Dendritic cell treated with granulocyte-macrophage colony-stimulating factor and Interleukin-4, amounts not matched to agents 40 ng/mL and 50 ng/mL, for 4 days (primary cell): ENCODE data around the gene EI24.
"Not testable (repeated sequence)": the region's sequence is repeated elsewhere in the genome, so short reads cannot be mapped to it uniquely, and the experiment has no call there.

ENCODE experiments used
- H3K27ac Mint-ChIP-seq: one replicate; pipeline ENCODE4 v1.8.0; 2022; ENCODE audit warnings: mild to moderate bottlenecking, mixed read lengths
- H3K27me3 Mint-ChIP-seq: one replicate; pipeline ENCODE4 v1.8.0; 2022; ENCODE audit warnings: mild to moderate bottlenecking, mixed read lengths
- H3K36me3 Mint-ChIP-seq: one replicate; pipeline ENCODE4 v1.8.0; 2022; ENCODE audit warnings: low read depth, mixed read lengths
- H3K4me1 Mint-ChIP-seq: one replicate; pipeline ENCODE4 v1.8.0; 2022; ENCODE audit warnings: low read depth, mixed read lengths
- H3K4me3 Mint-ChIP-seq: one replicate; pipeline ENCODE4 v1.8.0; 2022; ENCODE audit warnings: mild to moderate bottlenecking, moderate library complexity, mixed read lengths
- H3K9me3 Mint-ChIP-seq: one replicate; pipeline ENCODE4 v1.8.0; 2022; ENCODE audit warnings: mixed read lengths
- intact Hi-C: fragments of 100-400 bp; cut with micrococcal nuclease; formaldehyde crosslinking; loops from one replicate; pipeline ENCODE4 v1.15.0; 2022

The EI24 gene

GRCh38 chr11:125561924-125562323, 7.4 kb upstream of the EI24 start:
- Mint-ChIP-seq H3K4me1 (no peaks in the 10 kb centered on the region), H3K27me3 (no peaks in the 10 kb centered on the region), H3K9me3 (no peaks in the 10 kb centered on the region), H3K36me3 (no peaks in the 10 kb centered on the region), H3K27ac (no peak overlapping the region), H3K4me3 (no peak overlapping the region)
- intact Hi-C loops, result loop anchor here (10.0 kb wide), 1 partner anchor 67 kb away; the partner anchor contains the start of gene FEZ1

GRCh38 chr11:125562430-125562829, 6.8 kb upstream of the EI24 start:
- Mint-ChIP-seq H3K4me3 (no peak overlapping the region), H3K27me3 (no peaks in the 10 kb centered on the region), H3K9me3 (no peaks in the 10 kb centered on the region), H3K36me3 (no peaks in the 10 kb centered on the region), H3K4me1 (no peaks in the 10 kb centered on the region), H3K27ac (no peak overlapping the region)
- intact Hi-C loops, result loop anchor here (10.0 kb wide), 1 partner anchor 68 kb away; the partner anchor contains the start of gene FEZ1

- Mint-ChIP-seq H3K27ac (no peak overlapping the region), H3K4me3 (no peak overlapping the region)
These were observed 4.9 kb upstream of the EI24 start for GRCh38 chr11:125564357-125564756.

GRCh38 chr11:125566235-125566634, 3.0 kb upstream of the EI24 start:
- Mint-ChIP-seq H3K36me3 (no peaks in the 10 kb centered on the region), H3K4me3 (no peak overlapping the region), H3K27ac (no peak overlapping the region), H3K4me1 (peaks cover 14% of the 10 kb centered on the region), H3K9me3 (no peaks in the 10 kb centered on the region), H3K27me3 (no peaks in the 10 kb centered on the region)
- intact Hi-C loops, result loop anchor here (10.0 kb wide), 1 partner anchor 71 kb away; the partner anchor contains the start of gene FEZ1

More at GRCh38 chr11:125564357-125564756, 4.9 kb upstream of the EI24 start:
- no peaks in the 10 kb centered on the region for H3K9me3 Mint-ChIP-seq
- no peaks in the 10 kb centered on the region for H3K4me1 Mint-ChIP-seq
- H3K27me3 Mint-ChIP-seq, result no peaks in the 10 kb centered on the region
- H3K36me3 Mint-ChIP-seq, result no peaks in the 10 kb centered on the region
- intact Hi-C loops, result loop anchor here (10.0 kb wide), 1 partner anchor 70 kb away; the partner anchor contains the start of gene FEZ1

GRCh38 chr11:125569915-125570621, 791 bp downstream of the EI24 start:
- intact Hi-C loops, result loop anchor here (1.0 to 10.0 kb wide), 3 partner anchors 22 to 75 kb away; partner anchors contain the start of genes CHEK1, FEZ1 and STT3A
- peaks cover 14% of the 10 kb centered on the region for H3K4me1 Mint-ChIP-seq
- H3K27me3 Mint-ChIP-seq, result no peaks in the 10 kb centered on the region
- H3K27ac Mint-ChIP-seq, result peak overlapping the region; percentile 85
- H3K36me3 Mint-ChIP-seq, result peaks cover 32% of the 10 kb centered on the region
- H3K9me3 Mint-ChIP-seq, result no peaks in the 10 kb centered on the region
- H3K4me3 Mint-ChIP-seq, result peak overlapping the region; percentile 84

GRCh38 chr11:125570952-125571351, 1.7 kb downstream of the EI24 start:
- no peak overlapping the region for H3K4me3 Mint-ChIP-seq
- peaks cover 40% of the 10 kb centered on the region for H3K36me3 Mint-ChIP-seq
- intact Hi-C loops, result no loop called here

GRCh38 chr11:125572916-125573315, 3.6 kb downstream of the EI24 start:
- Mint-ChIP-seq H3K9me3 (no peaks in the 10 kb centered on the region), H3K27me3 (no peaks in the 10 kb centered on the region), H3K4me1 (peaks cover 14% of the 10 kb centered on the region), H3K27ac (no peak overlapping the region), H3K4me3 (no peak overlapping the region), H3K36me3 (peaks cover 56% of the 10 kb centered on the region)
- intact Hi-C loops, result no loop called here

More at GRCh38 chr11:125570952-125571351, 1.7 kb downstream of the EI24 start:
- no peaks in the 10 kb centered on the region for H3K27me3 Mint-ChIP-seq
- H3K9me3 Mint-ChIP-seq, result no peaks in the 10 kb centered on the region
- H3K27ac Mint-ChIP-seq, result no peak overlapping the region
- peaks cover 14% of the 10 kb centered on the region for H3K4me1 Mint-ChIP-seq

GRCh38 chr11:125577181-125577580, 7.9 kb downstream of the EI24 start:
- intact Hi-C loops, H3K27me3 Mint-ChIP-seq, H3K4me3 Mint-ChIP-seq, H3K27ac Mint-ChIP-seq, H3K4me1 Mint-ChIP-seq, H3K9me3 Mint-ChIP-seq: not testable (repeated sequence)
- H3K36me3 Mint-ChIP-seq, result peaks cover 94% of the 10 kb centered on the region

- H3K36me3 Mint-ChIP-seq, result peaks cover 92% of the 10 kb centered on the region
- H3K4me1 Mint-ChIP-seq, result no peaks in the 10 kb centered on the region
- no peaks in the 10 kb centered on the region for H3K9me3 Mint-ChIP-seq
- intact Hi-C loops, result no loop called here
- no peak overlapping the region for H3K4me3 Mint-ChIP-seq
- no peaks in the 10 kb centered on the region for H3K27me3 Mint-ChIP-seq
- no peak overlapping the region for H3K27ac Mint-ChIP-seq
These were observed 9.5 kb downstream of the EI24 start for GRCh38 chr11:125578783-125579182.

GRCh38 chr11:125579811-125580210, 10.5 kb downstream of the EI24 start:
- Mint-ChIP-seq H3K4me3 (no peak overlapping the region), H3K4me1 (no peaks in the 10 kb centered on the region), H3K27me3 (no peaks in the 10 kb centered on the region), H3K9me3 (no peaks in the 10 kb centered on the region), H3K36me3 (peaks cover 92% of the 10 kb centered on the region), H3K27ac (no peak overlapping the region)
- intact Hi-C loops, result no loop called here

- Mint-ChIP-seq H3K9me3 (no peaks in the 10 kb centered on the region), H3K27me3 (no peaks in the 10 kb centered on the region), H3K4me3 (no peak overlapping the region), H3K27ac (no peak overlapping the region), H3K4me1 (no peaks in the 10 kb centered on the region), H3K36me3 (peaks cover 67% of the 10 kb centered on the region)
- intact Hi-C loops, result no loop called here
These were observed 14.2 kb downstream of the EI24 start for GRCh38 chr11:125583496-125583895.

GRCh38 chr11:125585487-125585886, 16.2 kb downstream of the EI24 start:
- no peaks in the 10 kb centered on the region for H3K9me3 Mint-ChIP-seq
- H3K4me3 Mint-ChIP-seq, result no peak overlapping the region
- H3K27ac Mint-ChIP-seq, result peak overlapping the region; percentile 28
- H3K36me3 Mint-ChIP-seq, result peaks cover 47% of the 10 kb centered on the region
- no peaks in the 10 kb centered on the region for H3K27me3 Mint-ChIP-seq
- intact Hi-C loops, result no loop called here
- H3K4me1 Mint-ChIP-seq, result no peaks in the 10 kb centered on the region

- Mint-ChIP-seq H3K27me3 (no peaks in the 10 kb centered on the region), H3K27ac (no peak overlapping the region), H3K9me3 (no peaks in the 10 kb centered on the region), H3K36me3 (peaks cover 39% of the 10 kb centered on the region), H3K4me3 (no peak overlapping the region), H3K4me1 (peaks cover 6% of the 10 kb centered on the region)
- intact Hi-C loops, result no loop called here
These were observed 17.3 kb downstream of the EI24 start for GRCh38 chr11:125586623-125587022.

- Mint-ChIP-seq H3K9me3 (no peaks in the 10 kb centered on the region), H3K4me1 (peaks cover 9% of the 10 kb centered on the region), H3K36me3 (peaks cover 41% of the 10 kb centered on the region), H3K27ac (no peak overlapping the region), H3K4me3 (no peak overlapping the region), H3K27me3 (no peaks in the 10 kb centered on the region)
- intact Hi-C loops, result no loop called here
These were observed 18.2 kb downstream of the EI24 start for GRCh38 chr11:125587480-125587879.

GRCh38 chr11:125588505-125588904, 19.2 kb downstream of the EI24 start:
- intact Hi-C loops, result no loop called here
- peaks cover 41% of the 10 kb centered on the region for H3K36me3 Mint-ChIP-seq
- H3K27me3 Mint-ChIP-seq, result no peaks in the 10 kb centered on the region
- H3K9me3 Mint-ChIP-seq, result no peaks in the 10 kb centered on the region
- H3K27ac Mint-ChIP-seq, result no peak overlapping the region
- H3K4me1 Mint-ChIP-seq, result peaks cover 16% of the 10 kb centered on the region
- H3K4me3 Mint-ChIP-seq, result no peak overlapping the region
